Middle frontal gyrus (tissue), 1 donor: ENCODE data around the gene TFCP2L1.

Experiments
- DNase-seq: peaks from one replicate; pipeline ENCODE4 v3.0.0-alpha.2; 2015; ENCODE audit warnings: low spot score; ENCODE audit errors: extremely low spot score

The TFCP2L1 gene

DNA sequence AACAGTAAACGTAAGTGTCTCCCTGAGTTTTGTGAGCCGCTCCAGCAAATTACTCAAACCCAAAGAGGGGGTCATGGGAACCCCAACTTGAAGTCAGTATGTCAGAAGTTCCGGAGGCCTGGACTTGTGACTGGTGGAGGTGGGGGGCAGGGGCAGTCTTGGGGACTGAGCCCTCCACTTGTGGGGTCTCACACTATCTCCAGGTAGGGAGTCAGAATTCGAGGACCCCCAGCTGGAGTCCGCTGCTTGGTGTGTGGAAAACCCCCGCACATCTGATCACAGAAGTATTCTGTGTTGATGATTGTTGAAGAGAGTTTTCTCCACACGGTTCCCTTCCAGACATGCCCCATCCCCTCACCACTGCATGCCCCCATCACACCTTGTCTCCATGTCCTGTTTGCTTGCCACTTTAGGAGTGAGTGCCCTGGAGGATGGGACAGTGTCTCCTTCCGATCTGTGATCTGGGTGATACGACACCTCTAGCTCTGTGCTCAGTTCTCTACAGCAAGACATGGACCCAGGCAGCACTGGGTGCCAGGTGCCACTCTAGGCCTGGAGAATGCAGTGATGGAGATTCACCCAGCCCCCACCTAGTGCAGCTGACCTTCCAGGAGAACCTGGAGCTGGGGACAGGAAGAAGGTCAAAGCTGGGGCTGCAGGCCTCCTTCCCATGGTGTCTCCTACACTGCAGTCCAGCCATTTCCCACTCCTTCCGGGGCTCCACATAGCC is 85.6 kb downstream of the TFCP2L1 start:
- no peak for DNase-seq

- peak; percentile 18 for DNase-seq
Observed at GRCh38 chr2:121197369-121198091, 87.5 kb downstream of the TFCP2L1 start.

GRCh38 chr2:121196849-121197155 is 88.2 kb downstream of the TFCP2L1 start:
- DNase-seq: no peak

DNA sequence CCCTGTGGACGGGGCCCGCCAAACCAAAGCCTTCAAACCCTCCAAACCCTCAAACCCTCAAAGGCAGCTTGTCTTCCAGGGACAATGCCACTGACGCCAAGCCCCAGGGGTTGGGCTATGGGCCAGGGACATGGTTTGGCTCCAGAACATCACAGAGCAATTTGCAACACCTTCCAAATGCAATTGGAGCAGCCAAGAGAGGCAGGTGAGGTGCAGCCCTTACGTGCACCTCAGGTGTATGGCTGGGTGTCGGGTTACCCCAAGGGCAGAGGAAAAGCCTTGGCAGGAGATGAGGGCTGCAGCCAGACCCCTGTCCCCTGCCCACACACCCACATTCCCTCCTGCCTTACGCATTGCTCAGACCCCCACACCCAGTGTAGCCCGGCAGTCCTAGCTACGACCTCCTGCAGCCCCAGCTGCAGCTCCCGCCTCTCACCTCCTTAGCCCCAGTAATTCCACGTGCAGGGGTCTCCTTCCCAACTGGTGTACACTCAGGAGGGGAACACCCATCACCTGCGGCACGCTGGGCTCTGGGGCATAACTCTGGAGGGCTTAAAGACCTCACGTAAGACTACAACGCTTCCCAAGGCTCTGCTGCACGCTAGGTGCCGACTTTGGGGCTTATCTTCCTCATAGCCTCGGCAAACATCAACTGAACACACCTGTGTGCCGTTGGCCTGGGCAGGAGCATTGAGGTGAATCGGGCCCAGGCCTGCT is 88.7 kb downstream of the TFCP2L1 start:
- no peak for DNase-seq

DNA sequence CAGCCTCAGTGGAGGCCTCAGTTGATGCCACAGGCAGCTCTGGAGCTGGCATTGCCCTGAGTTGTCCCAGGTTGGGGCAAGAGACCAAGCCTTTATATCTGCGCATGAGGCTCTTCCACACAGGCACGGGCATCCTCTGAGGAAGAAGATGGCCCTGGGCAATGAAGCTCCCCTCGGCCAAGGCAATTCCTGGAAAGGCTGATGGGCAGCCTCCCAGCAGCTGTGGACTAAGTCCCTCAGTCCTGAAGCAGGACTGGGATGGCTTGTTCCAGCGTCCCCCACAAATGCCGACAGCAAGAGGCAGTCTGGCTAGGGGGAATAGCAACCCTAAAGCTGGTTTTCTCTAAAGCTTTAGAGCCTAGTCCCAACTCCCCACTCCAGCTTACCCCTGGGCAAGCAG is 90.0 kb downstream of the TFCP2L1 start:
- no peak for DNase-seq

GRCh38 chr2:121194626-121195025 is 90.4 kb downstream of the TFCP2L1 start:
- no peak for DNase-seq

DNA sequence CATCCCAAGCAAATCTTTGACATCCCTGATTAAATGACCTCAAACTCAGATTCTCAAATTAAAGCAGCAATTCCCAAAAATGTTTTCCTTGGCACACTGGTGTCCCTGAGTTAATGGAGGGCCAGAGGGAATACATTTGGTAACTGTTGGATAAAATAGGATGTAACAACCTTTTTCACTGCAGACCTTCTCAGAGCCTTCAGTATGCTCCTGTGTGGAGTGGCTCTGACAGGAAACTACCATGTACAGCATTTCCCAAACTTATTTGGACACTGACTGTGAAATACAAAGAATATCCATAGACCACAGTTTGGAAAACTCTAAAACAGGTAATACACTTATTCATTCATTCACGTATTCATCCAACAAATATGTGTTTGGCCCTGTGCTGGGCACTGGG is 91.8 kb downstream of the TFCP2L1 start:
- DNase-seq: no peak

DNA sequence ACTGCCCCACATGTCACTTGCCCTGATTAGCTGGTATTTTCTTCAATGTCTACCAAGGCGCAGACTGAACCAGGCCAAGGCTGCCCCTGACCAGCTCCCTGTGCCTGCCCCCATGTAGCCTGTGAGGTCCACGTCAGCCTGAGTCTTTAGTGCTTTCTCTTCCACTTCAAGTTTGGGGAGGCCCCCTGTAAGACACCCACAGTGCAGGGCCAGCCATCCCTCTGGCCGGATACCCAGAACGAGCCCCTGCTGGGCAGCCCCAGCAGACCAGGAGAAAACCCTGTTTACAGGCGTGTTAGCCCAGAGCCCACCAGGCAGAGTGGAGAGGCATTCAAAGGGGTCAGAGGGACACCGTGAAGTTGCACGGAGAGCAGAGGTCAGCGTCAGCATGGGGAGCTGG is 92.4 kb downstream of the TFCP2L1 start:
- no peak for DNase-seq

DNA sequence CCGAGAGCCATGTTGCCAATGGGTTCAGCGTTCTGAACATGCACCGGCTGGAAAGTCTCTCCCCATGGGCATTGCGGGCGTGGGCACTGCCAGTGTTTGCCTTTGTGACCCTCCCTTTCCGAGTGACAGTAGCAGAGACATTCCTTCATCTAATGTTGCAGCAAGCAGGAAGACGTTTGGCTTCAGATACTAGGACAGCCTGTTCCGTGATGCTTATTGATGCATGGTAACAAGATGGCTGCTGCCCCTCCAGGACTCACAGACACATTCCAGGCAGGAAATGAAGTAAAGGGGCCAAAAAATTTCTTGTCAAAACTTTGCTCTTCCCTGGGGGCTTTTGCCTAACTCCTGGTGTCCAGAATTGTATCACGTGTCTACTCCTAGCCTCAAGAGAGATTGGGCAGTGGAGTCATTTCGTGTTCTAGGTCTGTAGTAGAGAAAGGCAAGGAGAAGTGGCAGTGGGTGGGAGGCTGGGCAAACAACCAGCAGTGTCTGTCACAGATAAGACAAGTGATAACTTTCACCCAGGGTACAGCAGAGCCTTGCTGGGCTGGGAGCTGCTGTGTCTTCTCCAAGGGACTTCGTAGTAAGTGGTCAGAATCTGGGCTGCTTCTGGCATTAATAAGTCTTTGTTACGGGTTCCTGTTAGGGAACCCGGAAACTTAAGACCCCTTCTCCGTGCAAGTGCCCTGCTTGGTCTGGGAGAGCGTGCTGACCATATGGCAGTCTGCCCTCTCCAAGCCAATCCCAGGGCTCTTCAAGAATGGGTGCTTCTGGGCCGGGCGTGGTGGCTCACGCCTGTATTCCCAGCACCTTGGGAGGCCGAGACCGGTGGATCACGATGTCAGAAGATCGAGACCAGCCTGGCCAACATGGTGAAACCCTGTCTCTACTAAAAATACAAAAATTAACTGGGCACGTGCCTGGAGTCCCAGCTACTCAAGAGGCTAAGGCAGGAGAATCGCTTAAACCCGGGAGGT is 93.5 kb downstream of the TFCP2L1 start:
- no peak for DNase-seq

DNA sequence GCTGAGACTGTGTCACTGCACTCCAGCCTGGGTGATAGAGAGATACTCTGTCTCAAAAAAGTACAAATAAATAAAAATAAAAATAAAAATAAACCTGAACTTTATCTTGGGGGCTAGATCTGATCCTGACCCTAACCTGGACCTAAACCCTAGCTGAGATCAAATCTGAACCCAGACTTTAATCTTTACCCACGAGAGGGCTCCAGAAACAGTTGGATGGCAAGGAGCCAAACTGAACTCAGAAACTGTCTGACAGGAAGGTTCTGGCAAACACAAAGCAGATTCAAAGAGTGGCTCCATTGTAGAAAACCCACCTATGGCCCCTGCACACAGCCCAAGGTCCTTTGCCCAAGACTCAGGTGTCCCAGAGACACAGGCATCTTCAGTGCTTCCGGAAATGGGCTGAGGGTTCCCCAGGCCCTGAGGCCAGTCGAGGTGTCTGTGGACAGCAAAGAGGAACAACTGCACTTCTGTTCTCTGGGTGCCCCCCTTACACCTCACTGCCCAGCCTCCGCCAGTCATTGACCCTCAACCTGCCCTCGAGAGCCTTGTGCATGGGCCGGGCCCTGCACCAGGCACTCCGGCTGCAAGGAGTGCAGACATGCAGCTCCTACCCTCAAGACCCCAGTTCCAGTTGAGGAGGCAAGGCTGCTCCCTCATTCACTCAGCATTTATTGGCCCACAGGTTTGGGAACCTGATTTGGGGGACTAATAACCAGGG is 95.2 kb downstream of the TFCP2L1 start:
- no peak for DNase-seq

DNA sequence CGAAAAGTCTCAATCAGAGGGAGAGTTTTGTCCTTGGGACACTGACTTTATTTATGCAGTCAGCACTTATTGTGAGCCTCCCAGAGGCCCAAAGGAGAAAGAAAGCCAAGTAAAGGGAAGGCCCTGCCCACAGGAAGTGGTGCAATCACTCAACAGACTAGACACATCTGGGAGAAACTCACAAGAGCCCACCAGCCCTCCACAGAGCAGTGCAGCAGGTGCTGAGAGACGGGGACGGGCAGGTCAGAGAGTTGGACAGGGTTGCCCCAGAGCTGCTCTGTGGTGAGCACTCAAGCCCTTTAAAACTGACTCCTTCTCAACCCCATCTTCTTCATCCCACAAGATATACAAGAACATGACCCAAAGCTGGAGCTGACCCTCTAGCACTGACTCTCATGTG is 96.0 kb downstream of the TFCP2L1 start:
- no peak for DNase-seq

DNA sequence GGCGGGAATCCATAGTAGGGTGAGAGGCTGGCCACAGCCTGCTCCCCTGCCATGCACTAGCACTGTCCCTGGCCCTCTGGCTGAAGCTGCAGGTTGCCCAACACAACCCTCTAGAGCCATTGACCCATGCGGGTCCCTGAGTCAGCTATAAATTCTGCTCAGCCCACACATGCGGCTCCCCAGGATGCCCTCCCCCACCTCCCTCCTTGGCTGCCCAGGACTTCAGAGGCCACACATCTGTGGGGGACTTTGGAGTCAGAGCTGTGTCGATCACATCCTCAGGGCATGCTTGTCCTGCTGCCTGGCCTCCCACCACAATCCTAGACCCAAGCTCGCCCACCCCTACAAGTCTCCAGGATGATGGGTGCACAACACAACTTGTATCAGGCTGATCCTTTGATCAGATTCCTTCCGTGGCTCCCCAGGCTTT is 97.0 kb downstream of the TFCP2L1 start:
- no peak for DNase-seq

DNA sequence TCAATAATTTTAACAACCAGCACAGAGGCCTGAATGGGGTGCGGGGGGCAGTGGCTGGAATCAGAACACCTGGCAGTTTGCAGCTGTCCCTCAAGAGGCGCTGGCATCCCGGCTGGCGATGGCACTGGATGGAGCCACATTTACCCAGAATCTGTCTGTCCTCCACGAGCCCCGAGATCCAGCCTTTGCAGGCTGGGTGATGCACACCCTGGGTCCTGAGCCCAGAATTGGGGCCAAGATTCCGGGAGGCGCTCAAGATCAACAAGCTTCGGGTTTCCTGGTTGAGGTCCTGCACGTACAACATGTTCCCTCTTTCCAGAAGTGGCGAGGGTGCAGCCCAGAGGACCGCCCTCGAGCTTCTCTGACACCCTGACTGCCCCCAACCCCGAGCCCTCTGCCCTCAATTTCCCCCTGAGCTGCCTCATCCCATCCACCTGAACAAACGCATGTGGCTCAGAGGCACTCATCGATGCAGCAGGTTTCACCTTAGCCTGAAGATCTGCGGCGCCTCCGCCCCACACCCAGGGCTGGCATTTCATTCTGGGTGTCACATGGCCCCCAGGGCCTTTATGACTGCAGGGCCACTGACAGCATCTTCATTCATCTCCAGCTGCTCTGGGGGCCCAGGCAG is 97.5 kb downstream of the TFCP2L1 start:
- no peak for DNase-seq

DNA sequence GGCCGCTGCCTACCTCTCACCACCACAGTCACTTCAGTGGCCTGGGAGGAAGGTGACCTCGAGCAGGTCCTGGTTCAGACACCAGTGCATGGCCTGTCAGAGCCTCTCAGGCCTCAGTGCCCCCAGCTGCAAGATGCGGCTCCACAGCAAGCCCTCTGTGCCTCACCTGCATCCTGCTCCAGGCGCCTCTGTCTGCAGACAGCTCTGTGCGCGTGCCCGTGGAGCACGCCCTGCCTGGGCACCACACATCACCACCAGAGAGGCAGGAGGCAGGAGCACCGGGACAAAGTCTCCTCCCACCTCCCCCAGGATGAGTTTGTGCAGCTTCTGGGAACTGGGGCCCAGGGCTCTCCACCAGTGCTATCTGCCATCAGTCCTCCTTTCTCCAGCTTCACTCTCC is 98.7 kb downstream of the TFCP2L1 start:
- DNase-seq: no peak

- DNase-seq: no peak
Observed at GRCh38 chr2:121185571-121186074, 99.4 kb downstream of the TFCP2L1 start.

DNA sequence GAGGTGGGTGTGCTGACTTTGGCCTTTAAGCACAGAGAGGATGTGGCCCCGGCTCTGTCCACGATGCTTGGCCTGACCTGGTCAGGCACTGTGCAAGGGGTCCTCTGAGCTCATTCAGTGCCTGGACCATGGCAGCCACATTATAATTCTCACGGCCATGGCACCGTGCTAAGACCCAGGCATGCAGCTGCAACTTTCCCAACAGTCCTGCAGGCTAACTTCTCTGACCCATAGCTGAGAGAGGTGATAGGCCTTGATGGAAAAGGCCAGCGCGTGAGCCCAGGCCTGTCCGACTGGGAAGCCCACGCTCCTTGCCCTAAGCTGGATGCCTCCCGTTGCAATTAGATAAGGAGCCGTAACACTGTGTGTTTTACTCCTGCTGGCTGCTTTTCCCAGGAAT is 99.9 kb downstream of the TFCP2L1 start:
- DNase-seq: no peak

- DNase-seq: no peak
Observed at GRCh38 chr2:121184248-121184862, 100.6 kb downstream of the TFCP2L1 start.

DNA sequence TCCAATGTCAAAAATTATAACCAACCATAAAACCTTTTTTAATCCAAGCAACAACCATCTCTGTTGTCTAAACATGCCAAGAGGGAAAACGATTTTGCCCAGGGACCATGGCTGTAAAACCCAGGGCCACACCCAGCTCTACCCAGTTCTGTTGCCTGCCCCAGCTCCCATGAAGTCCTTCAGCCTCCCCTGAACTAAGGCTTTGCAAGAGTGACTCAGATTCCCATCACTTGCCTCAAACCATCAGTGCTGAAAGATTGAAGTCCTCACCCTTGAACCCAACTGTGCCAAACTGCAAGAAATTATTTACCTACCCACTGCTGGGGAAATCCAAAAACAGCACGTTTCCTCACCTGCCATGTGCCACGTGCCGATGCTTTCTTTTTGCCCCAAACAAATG is 102.5 kb downstream of the TFCP2L1 start:
- DNase-seq: no peak

DNA sequence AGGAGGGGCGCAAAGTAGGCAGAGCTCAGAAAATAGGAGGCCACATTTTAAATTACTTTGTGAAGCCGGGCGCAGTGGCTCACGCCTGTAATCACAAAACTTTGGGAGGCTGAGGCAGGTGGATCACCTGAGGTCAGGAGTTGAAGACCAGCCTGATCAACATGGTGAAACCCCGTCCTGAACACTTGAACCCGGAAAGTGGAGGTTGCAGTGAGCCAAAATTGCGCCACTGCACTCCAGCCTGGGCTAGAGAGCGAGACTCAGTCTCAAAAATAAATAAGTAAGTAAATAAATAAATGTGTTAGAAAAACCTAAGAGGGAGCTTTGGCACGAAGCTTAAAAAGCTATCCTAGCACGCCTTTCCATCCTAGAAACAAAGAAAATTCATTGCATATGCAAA is 105.5 kb downstream of the TFCP2L1 start:
- no peak for DNase-seq

DNA sequence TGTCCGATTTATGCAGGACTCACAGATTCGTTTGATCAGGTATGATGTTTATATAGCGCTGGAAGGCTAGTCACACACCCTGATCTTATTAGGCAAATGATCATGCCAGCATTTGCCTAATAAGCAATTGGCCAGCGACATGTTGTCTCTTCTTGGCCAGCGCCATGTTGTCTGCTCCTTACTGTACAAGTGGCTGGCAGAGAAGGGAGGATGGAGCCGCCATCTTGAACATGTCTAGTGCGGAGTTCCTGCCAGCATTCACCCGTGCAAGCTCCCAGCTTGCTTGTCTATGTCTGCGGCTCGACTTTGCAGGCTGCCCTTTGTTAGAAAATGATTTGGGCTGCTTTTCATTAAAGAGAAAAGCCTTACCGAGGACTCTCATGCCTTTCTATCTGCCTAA is 106.3 kb downstream of the TFCP2L1 start:
- DNase-seq: no peak
